ENCODE data around the gene RNF130.
A peak's percentile ranks its signal among the peaks of the same experiment; 100 is the strongest.

RNF130 gene

GRCh38 chr5:180043377-180043776, 28.2 kb downstream of the RNF130 start:
- no peak overlapping the region for H3K27ac ChIP-seq (replicated peaks; ENCODE audit: low read length)
- H3K36me3 ChIP-seq (replicated peaks in 1 of 2; ENCODE audit: control insufficient read depth in 2 of 2, insufficient read depth in 2 of 2, low read length in 2 of 2) = peaks cover 15 to 72% of the 10 kb centered on the region in 2 donors
- H2BK12ac ChIP-seq (ENCODE audit: low read length) = no peak overlapping the region
- peaks cover 16 to 58% of the 10 kb centered on the region in 2 donors for H3K9me3 ChIP-seq (replicated peaks in 1 of 2; ENCODE audit: control insufficient read depth in 2 of 2, insufficient read depth in 1 of 2, low read depth in 1 of 2, low read length in 2 of 2)
- peaks cover 9% of the 10 kb centered on the region for H3K79me1 ChIP-seq (ENCODE audit: low read depth, low read length)
- no peak overlapping the region for H3K4me3 ChIP-seq (ENCODE audit: low read length in 2 of 2)
- no peak overlapping the region for H3K9ac ChIP-seq (ENCODE audit: low read depth, low read length, poor library complexity)
- H3K4ac ChIP-seq (ENCODE audit: low read length) = no peak overlapping the region
- H4K8ac ChIP-seq (ENCODE audit: low read depth, low read length) = no peak overlapping the region
- H3K14ac ChIP-seq (ENCODE audit: low read length) = no peak overlapping the region
- WGBS, 2 donors (ENCODE audit: extremely low coverage in 2 of 2, insufficient read length in 2 of 2, insufficient replicate concordance in 1 of 2) = no CpG with 5 or more reads among the region's 4 CpGs
- no peak overlapping the region for H2BK5ac ChIP-seq (ENCODE audit: low read length)
- no peak overlapping the region for H2BK120ac ChIP-seq (ENCODE audit: low read depth, low read length)
- H4K91ac ChIP-seq (ENCODE audit: low read depth, low read length, poor library complexity) = no peak overlapping the region
- H3K18ac ChIP-seq (ENCODE audit: low read length) = no peak overlapping the region
- no peak for DNase-seq (ENCODE audit: low spot score)
- H3K27me3 ChIP-seq (ENCODE audit: control insufficient read depth in 3 of 3, insufficient read depth in 3 of 3, low read depth in 1 of 3, low read length in 3 of 3) = no peaks in the 10 kb centered on the region
- no peak overlapping the region for H2AK5ac ChIP-seq (ENCODE audit: low read depth, low read length)
- no peak overlapping the region for H2BK15ac ChIP-seq (ENCODE audit: low read length)
- H3K4me2 ChIP-seq (ENCODE audit: insufficient read depth, low read length, poor library complexity, severe bottlenecking) = no peak overlapping the region
- H3K4me1 ChIP-seq (ENCODE audit: control insufficient read depth in 2 of 2, insufficient read depth in 1 of 2, low read depth in 1 of 2, low read length in 2 of 2) = peaks cover 0 to 2% of the 10 kb centered on the region in 2 donors
- no peak overlapping the region for H3K23ac ChIP-seq (ENCODE audit: low read depth, low read length, poor library complexity)
- H2AFZ ChIP-seq (ENCODE audit: low read length) = no peak overlapping the region

GRCh38 chr5:180041301-180042274, 30.0 kb downstream of the RNF130 start:
- no peak overlapping the region for H2AFZ ChIP-seq (ENCODE audit: low read length)
- H3K4ac ChIP-seq (ENCODE audit: low read length) = no peak overlapping the region
- H3K4me3 ChIP-seq (ENCODE audit: low read length in 2 of 2) = no peak overlapping the region
- DNase-seq (ENCODE audit: low spot score) = no peak
- peaks cover 20 to 79% of the 10 kb centered on the region in 2 donors for H3K36me3 ChIP-seq (replicated peaks in 1 of 2; ENCODE audit: control insufficient read depth in 2 of 2, insufficient read depth in 2 of 2, low read length in 2 of 2)
- H3K79me1 ChIP-seq (ENCODE audit: low read depth, low read length) = peaks cover 10% of the 10 kb centered on the region
- no peak overlapping the region for H3K14ac ChIP-seq (ENCODE audit: low read length)
- no peak overlapping the region for H3K9ac ChIP-seq (ENCODE audit: low read depth, low read length, poor library complexity)
- no peak overlapping the region for H2BK5ac ChIP-seq (ENCODE audit: low read length)
- H3K23ac ChIP-seq (ENCODE audit: low read depth, low read length, poor library complexity) = no peak overlapping the region
- H3K27ac ChIP-seq (replicated peaks; ENCODE audit: low read length) = no peak overlapping the region
- H2AK5ac ChIP-seq (ENCODE audit: low read depth, low read length) = no peak overlapping the region
- no CpG with 5 or more reads among the region's 15 CpGs for WGBS, 2 donors (ENCODE audit: extremely low coverage in 2 of 2, insufficient read length in 2 of 2, insufficient replicate concordance in 1 of 2)
- H2BK15ac ChIP-seq (ENCODE audit: low read length) = no peak overlapping the region
- H3K4me1 ChIP-seq (ENCODE audit: control insufficient read depth in 2 of 2, insufficient read depth in 1 of 2, low read depth in 1 of 2, low read length in 2 of 2) = peaks cover 0 to 2% of the 10 kb centered on the region in 2 donors
- peak overlapping the region; percentile 64 for H3K18ac ChIP-seq (ENCODE audit: low read length)
- no peak overlapping the region for H4K8ac ChIP-seq (ENCODE audit: low read depth, low read length)
- no peak overlapping the region for H2BK120ac ChIP-seq (ENCODE audit: low read depth, low read length)
- H3K4me2 ChIP-seq (ENCODE audit: insufficient read depth, low read length, poor library complexity, severe bottlenecking) = no peak overlapping the region
- no peak overlapping the region for H4K91ac ChIP-seq (ENCODE audit: low read depth, low read length, poor library complexity)
- H2BK12ac ChIP-seq (ENCODE audit: low read length) = no peak overlapping the region
- no peaks in the 10 kb centered on the region for H3K27me3 ChIP-seq (ENCODE audit: control insufficient read depth in 3 of 3, insufficient read depth in 3 of 3, low read depth in 1 of 3, low read length in 3 of 3)
- H3K9me3 ChIP-seq (replicated peaks in 1 of 2; ENCODE audit: control insufficient read depth in 2 of 2, insufficient read depth in 1 of 2, low read depth in 1 of 2, low read length in 2 of 2) = peaks cover 17 to 58% of the 10 kb centered on the region in 2 donors

- Histone ChIP-seq H2BK5ac (ENCODE audit: low read length) (no peak overlapping the region), H2BK12ac (ENCODE audit: low read length) (no peak overlapping the region), H3K23ac (ENCODE audit: low read depth, low read length, poor library complexity) (no peak overlapping the region), H3K36me3 (replicated peaks in 1 of 2; ENCODE audit: control insufficient read depth in 2 of 2, insufficient read depth in 2 of 2, low read length in 2 of 2) (peaks cover 22 to 82% of the 10 kb centered on the region in 2 donors), H3K4me2 (ENCODE audit: insufficient read depth, low read length, poor library complexity, severe bottlenecking) (no peak overlapping the region), H3K4ac (ENCODE audit: low read length) (no peak overlapping the region), H3K27me3 (ENCODE audit: control insufficient read depth in 3 of 3, insufficient read depth in 3 of 3, low read depth in 1 of 3, low read length in 3 of 3) (no peaks in the 10 kb centered on the region), H3K79me1 (ENCODE audit: low read depth, low read length) (peaks cover 3% of the 10 kb centered on the region), H2BK15ac (ENCODE audit: low read length) (no peak overlapping the region), H3K27ac (replicated peaks; ENCODE audit: low read length) (no peak overlapping the region), H3K9me3 (replicated peaks in 1 of 2; ENCODE audit: control insufficient read depth in 2 of 2, insufficient read depth in 1 of 2, low read depth in 1 of 2, low read length in 2 of 2) (peaks cover 15 to 58% of the 10 kb centered on the region in 2 donors), H4K8ac (ENCODE audit: low read depth, low read length) (no peak overlapping the region), H2BK120ac (ENCODE audit: low read depth, low read length) (no peak overlapping the region), H2AFZ (ENCODE audit: low read length) (no peak overlapping the region), H4K91ac (ENCODE audit: low read depth, low read length, poor library complexity) (no peak overlapping the region), H3K4me3 (ENCODE audit: low read length in 2 of 2) (no peak overlapping the region), H3K4me1 (ENCODE audit: control insufficient read depth in 2 of 2, insufficient read depth in 1 of 2, low read depth in 1 of 2, low read length in 2 of 2) (peaks cover 0 to 2% of the 10 kb centered on the region in 2 donors), H2AK5ac (ENCODE audit: low read depth, low read length) (no peak overlapping the region), H3K18ac (ENCODE audit: low read length) (no peak overlapping the region), H3K14ac (ENCODE audit: low read length) (no peak overlapping the region), H3K9ac (ENCODE audit: low read depth, low read length, poor library complexity) (no peak overlapping the region)
- DNase-seq (ENCODE audit: low spot score) = no peak
- WGBS, 2 donors (ENCODE audit: extremely low coverage in 2 of 2, insufficient read length in 2 of 2, insufficient replicate concordance in 1 of 2) = no CpG with 5 or more reads among the region's 11 CpGs
Measured at GRCh38 chr5:180040287-180041214, 31.0 kb downstream of the RNF130 start.
